IPS DF 6.9 (cell line): ENCODE measurements around the gene CNTNAP2.

Experiments used
- DNase-seq: peaks from one replicate; pipeline ENCODE4 v3.0.0-alpha.2; 2013; ENCODE audit warnings: low read depth, low spot score
- H3K27ac ChIP-seq: one replicate; pipeline ENCODE4 v1.5.1; 2013; ENCODE audit warnings: low read length, control low read depth
- H3K27me3 ChIP-seq: 2 replicates; pipeline ENCODE4 v1.6.1; 2013; ENCODE audit warnings: mild to moderate bottlenecking, low read length; ENCODE audit not compliant: control insufficient read depth, insufficient read depth
- H3K36me3 ChIP-seq: 2 replicates; pipeline ENCODE4 v1.6.1; 2013; ENCODE audit warnings: low read length; ENCODE audit not compliant: control insufficient read depth, insufficient read depth
- H3K4me1 ChIP-seq: 2 replicates; pipeline ENCODE4 v1.6.1; 2013; ENCODE audit warnings: low read length; ENCODE audit not compliant: control insufficient read depth, insufficient read depth
- H3K4me3 ChIP-seq: 2 replicates; pipeline ENCODE4 v1.5.1; 2013; ENCODE audit warnings: mild to moderate bottlenecking, low read length
- H3K9me3 ChIP-seq: 2 replicates; pipeline ENCODE4 v1.6.1; 2013; ENCODE audit warnings: low read length, inconsistent platforms; ENCODE audit not compliant: control insufficient read depth, insufficient read depth
- WGBS: extraction: QIAGEN DNeasy Blood & Tissue Kit; methylation state at CpG from one replicate; pipeline ENCODE4 v1.1.7; 2013; ENCODE audit warnings: mixed read lengths, missing lambda C conversion rate; ENCODE audit not compliant: insufficient read length, insufficient coverage; 5-methylcytosine and 5-hydroxymethylcytosine counted together

The CNTNAP2 gene

DNA sequence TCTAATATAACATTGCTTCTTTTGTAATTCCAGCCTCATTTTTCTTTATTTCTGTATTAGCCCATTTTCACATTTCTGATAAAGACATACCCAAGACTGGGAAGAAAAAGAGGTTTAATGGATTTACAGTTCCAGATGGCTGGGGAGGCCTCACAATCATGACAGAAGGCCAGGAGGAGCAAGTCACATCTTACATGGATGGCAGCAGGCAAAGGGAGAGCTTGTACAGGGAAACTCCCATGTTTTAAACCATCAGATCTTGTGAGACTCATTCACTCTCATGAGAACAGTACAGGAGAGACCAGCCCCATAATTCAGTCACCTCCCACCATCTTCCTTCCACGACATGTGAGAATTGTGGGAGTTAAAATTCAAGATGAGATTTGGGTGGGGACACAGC, 510.3 kb downstream of the CNTNAP2 start:
- no CpG with 5 or more reads among the region's 1 CpG for WGBS
- Histone ChIP-seq H3K27me3 (no peaks in the 10 kb centered on the region), H3K4me1 (no peaks in the 10 kb centered on the region), H3K36me3 (no peaks in the 10 kb centered on the region), H3K4me3 (no peak overlapping the region), H3K27ac (no peak overlapping the region), H3K9me3 (no peaks in the 10 kb centered on the region)
- no peak for DNase-seq

DNA sequence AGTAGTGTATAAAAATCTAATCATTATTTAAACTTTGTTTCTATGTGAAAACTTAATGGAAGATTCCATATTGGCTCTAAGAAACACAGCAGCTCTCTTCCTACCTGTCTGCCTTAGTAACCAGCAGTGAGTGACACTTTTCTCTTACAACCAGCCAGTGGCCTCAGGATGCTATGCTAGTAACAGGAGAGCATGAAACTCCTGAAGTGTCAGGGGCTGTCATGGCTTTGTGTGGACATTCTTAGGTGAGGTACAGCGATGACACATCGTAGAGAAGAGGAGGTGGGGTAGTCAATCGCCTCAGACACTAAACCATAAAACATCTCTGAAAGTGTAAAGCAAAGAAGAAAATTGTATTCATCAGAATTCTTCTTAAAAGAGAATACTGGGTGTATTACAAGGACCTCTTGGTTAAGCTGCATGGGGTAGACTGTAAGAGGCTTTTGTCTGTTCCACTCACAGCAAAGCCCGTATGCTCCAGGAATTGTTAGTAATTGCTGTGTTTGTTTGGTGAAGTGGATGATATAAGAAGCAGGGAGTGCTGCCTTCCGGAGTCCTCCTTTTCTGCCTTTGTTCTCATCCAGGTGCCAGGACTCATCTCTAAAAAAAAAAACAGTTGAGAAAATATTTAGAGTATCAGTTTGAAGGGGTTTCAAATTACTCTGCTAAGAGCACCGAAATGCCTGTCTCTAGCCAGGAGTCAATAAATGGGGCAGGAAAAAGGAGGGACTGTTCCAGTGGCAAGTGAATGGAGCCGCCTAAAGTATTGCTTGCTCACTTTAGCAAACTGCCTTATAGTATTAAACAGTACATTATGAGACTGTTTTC, 518.8 kb downstream of the CNTNAP2 start:
- Histone ChIP-seq H3K9me3 (no peaks in the 10 kb centered on the region), H3K27ac (no peak overlapping the region), H3K27me3 (no peaks in the 10 kb centered on the region), H3K36me3 (no peaks in the 10 kb centered on the region), H3K4me1 (no peaks in the 10 kb centered on the region), H3K4me3 (no peak overlapping the region)
- no CpG with 5 or more reads among the region's 7 CpGs for WGBS
- DNase-seq: no peak

DNA sequence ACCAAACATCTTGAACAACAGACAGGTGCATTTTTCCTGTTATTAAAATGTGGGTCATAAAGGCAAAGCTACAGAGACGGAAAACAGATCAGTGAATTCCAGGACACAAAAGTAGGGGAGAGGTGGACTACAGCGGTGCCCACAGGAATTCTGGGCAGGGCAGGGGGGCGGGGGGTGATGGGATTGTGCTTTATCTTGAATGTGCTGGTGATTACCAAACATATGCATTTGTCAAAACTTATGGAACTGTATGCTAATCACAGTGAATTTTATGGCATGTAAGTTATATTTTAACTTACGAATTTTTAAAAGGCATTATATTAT, 519.4 kb downstream of the CNTNAP2 start:
- no peaks in the 10 kb centered on the region for H3K27me3 ChIP-seq
- no peak overlapping the region for H3K27ac ChIP-seq
- no CpG with 5 or more reads among the region's 4 CpGs for WGBS
- no peaks in the 10 kb centered on the region for H3K9me3 ChIP-seq
- H3K36me3 ChIP-seq: no peaks in the 10 kb centered on the region
- no peaks in the 10 kb centered on the region for H3K4me1 ChIP-seq
- no peak overlapping the region for H3K4me3 ChIP-seq
- DNase-seq: no peak

DNA sequence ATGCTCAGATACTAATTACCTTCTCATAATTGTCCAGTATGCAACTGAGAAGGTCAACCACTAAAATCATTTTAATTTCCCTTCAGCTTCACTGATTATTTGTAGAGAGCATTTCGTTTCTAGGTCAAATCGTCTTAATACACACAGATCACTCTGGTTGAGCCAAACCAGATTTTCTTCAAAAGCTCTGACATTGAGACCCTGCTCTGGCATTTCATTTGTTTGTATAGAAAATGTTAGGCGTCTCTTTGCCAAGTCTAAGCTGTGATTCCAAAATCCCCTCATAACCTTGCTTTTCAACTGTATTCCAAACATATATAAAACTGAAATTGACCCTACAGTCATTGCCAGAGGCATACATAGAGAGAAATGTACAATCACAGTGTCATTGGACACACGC, 520.0 kb downstream of the CNTNAP2 start:
- no CpG with 5 or more reads among the region's 4 CpGs for WGBS
- Histone ChIP-seq H3K36me3 (no peaks in the 10 kb centered on the region), H3K9me3 (no peaks in the 10 kb centered on the region), H3K4me3 (no peak overlapping the region), H3K4me1 (no peaks in the 10 kb centered on the region), H3K27ac (no peak overlapping the region), H3K27me3 (no peaks in the 10 kb centered on the region)
- DNase-seq: no peak

DNA sequence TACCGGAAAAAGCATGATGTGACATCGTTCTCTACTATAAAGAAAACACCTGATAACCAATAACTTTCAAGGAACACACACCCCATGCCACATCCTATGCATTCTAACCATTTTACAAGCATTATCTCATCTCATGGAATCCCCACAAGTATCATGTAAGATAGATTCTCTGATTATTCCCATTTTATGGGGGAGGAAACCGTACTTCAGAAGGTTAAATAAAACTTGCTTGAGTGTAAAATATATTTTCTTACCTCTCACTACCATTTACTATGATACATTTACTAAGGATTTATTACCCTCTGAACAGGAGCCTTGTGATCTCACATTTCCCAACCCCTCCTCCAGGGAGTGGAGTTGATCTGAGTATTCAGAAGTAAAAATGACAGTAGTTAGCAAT, 522.7 kb downstream of the CNTNAP2 start:
- WGBS: no CpG with 5 or more reads among the region's 3 CpGs
- Histone ChIP-seq H3K36me3 (no peaks in the 10 kb centered on the region), H3K4me1 (no peaks in the 10 kb centered on the region), H3K27me3 (no peaks in the 10 kb centered on the region), H3K4me3 (no peak overlapping the region), H3K27ac (no peak overlapping the region), H3K9me3 (no peaks in the 10 kb centered on the region)
- DNase-seq: no peak

DNA sequence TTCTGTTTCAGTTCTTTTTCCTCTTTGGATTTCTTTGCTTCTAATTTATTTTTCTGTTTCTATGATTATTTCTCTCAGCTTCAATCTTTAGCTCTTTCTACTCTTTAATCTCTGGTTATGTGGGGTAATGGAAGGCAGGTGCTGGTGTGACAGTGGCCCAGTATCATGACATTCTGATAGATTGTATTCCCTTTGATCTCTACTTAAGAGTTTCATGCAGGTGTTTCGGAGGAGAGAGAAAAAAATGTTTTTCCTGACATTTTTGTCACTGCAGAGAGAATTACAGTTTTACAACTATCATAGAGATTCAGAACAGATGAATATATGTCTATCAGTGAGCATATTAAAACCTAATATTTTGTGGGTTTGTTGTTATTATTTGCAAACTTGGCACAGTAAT, 524.9 kb downstream of the CNTNAP2 start:
- no peak overlapping the region for H3K27ac ChIP-seq
- no CpG with 5 or more reads among the region's 1 CpG for WGBS
- no peaks in the 10 kb centered on the region for H3K27me3 ChIP-seq
- no peaks in the 10 kb centered on the region for H3K4me1 ChIP-seq
- H3K9me3 ChIP-seq: no peaks in the 10 kb centered on the region
- no peak overlapping the region for H3K4me3 ChIP-seq
- H3K36me3 ChIP-seq: no peaks in the 10 kb centered on the region
- no peak for DNase-seq

DNA sequence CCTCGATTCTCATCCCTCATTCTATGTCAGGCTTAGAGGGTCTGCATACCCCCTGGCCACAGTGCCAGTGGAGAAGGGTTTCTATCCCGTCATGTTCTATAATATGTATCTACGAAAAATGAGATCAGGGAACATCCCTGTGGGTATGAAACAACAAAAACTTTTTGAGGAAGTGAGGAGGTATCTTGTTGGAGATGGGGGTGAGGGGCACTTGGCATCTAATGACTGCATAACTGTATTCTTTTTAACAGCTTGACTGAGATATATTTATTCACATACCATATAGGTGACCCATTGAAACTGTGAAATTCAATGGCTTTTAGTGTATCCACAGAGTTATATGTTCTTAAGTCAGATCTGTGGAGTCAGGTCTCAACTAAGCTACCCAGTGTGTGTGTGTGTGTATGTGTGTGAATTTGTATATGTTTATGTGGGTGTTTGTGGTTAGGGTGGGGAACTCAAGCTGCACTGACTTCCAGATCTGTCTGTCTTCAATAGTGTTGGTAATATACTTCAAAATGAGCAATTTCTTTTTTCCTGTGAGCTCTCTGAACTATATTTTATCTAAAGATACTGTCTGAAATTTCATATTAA, 528.9 kb downstream of the CNTNAP2 start:
- Histone ChIP-seq H3K9me3 (no peaks in the 10 kb centered on the region), H3K4me3 (no peak overlapping the region), H3K4me1 (no peaks in the 10 kb centered on the region), H3K36me3 (no peaks in the 10 kb centered on the region), H3K27me3 (no peaks in the 10 kb centered on the region), H3K27ac (no peak overlapping the region)
- no CpG with 5 or more reads among the region's 3 CpGs for WGBS
- no peak for DNase-seq

DNA sequence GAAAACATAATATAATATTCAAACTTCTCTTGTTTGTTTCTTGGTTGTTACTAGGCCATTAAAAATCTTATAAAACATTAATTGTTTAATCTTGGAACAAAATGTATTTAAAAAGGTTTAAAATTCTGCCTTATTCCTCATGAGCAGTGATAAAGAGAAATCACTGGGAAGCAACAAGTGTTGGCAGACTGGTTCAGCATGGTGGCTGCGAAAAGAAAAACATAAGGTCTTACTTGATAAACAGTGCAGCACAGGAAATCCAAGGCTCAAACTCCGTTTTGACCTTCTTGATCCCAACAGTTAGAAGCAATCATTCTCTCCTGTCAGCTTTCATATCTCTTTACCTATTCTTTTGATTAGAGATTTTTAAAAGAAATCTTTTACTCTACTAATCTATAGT, 530.8 kb downstream of the CNTNAP2 start:
- H3K4me1 ChIP-seq: no peaks in the 10 kb centered on the region
- H3K27me3 ChIP-seq: no peaks in the 10 kb centered on the region
- H3K9me3 ChIP-seq: no peaks in the 10 kb centered on the region
- no peaks in the 10 kb centered on the region for H3K36me3 ChIP-seq
- WGBS: no CpG with 5 or more reads among the region's 2 CpGs
- H3K27ac ChIP-seq: no peak overlapping the region
- no peak overlapping the region for H3K4me3 ChIP-seq
- no peak for DNase-seq

DNA sequence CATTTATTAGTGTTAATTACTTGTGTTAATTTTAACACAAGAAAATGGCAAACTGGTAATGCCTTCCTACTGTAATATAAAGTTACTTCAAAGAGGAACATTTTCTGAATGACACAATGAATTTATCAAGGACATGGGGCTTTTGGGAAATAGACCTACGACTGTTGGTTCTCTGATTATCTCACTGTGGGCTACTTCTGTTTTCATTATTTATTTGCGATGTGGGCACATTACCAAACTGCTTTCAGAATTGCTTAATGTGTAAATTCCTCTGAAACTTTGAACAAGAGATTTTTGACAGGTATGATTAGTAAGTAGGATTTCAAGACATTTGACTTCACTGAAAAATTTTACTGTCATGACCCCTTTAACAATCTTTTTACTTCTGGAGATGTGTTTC, 535.6 kb downstream of the CNTNAP2 start:
- Histone ChIP-seq H3K4me3 (no peak overlapping the region), H3K9me3 (no peaks in the 10 kb centered on the region), H3K27me3 (no peaks in the 10 kb centered on the region), H3K36me3 (no peaks in the 10 kb centered on the region), H3K4me1 (peaks cover 1% of the 10 kb centered on the region; the same call in 1 of the 2 replicates), H3K27ac (no peak overlapping the region)
- WGBS: no CpG with 5 or more reads among the region's 2 CpGs
- no peak for DNase-seq

DNA sequence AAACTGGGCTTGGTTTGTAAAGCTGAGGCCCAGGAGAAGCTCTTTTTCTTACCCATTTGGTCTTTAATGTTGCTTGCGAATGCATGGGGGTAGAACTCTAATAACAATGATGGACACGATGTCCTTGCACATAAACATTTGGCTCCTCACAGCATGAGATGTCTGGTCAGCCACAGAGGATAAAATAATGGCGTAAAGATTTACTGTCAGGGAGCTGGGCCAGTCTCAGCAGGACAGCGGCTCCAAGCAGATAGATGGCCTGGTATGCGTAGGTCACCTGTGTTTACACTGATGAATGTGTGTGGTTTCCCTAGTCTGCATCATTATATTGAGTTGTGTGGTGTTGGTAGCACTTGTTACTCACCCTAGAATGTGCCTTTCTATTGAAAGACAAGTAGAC, 537.4 kb downstream of the CNTNAP2 start:
- no peak for DNase-seq
- H3K27ac ChIP-seq: no peak overlapping the region
- no peak overlapping the region for H3K4me3 ChIP-seq
- H3K36me3 ChIP-seq: no peaks in the 10 kb centered on the region
- peaks cover 1% of the 10 kb centered on the region; the same call in 1 of the 2 replicates for H3K4me1 ChIP-seq
- no peaks in the 10 kb centered on the region for H3K9me3 ChIP-seq
- no CpG with 5 or more reads among the region's 5 CpGs for WGBS
- no peaks in the 10 kb centered on the region for H3K27me3 ChIP-seq
